GM06990 (cell line): Measurements from ENCODE around the gene IL10RB.

Experiments used
- DNase-seq: peaks from one replicate; pipeline ENCODE4 v3.0.0-alpha.2; 2011; ENCODE audit not compliant: insufficient read length; ENCODE audit errors: extremely low read depth
- H3K27me3 ChIP-seq: replicated peaks from 2 replicates; pipeline ENCODE4 v1.6.0; 2011; ENCODE audit warnings: low read length; ENCODE audit not compliant: control insufficient read depth, insufficient read depth
- H3K36me3 ChIP-seq: 2 replicates; pipeline ENCODE4 v1.5.1; 2011; ENCODE audit warnings: low read length; ENCODE audit not compliant: control insufficient read depth, insufficient read depth
- H3K4me3 ChIP-seq: replicated peaks from 2 replicates; pipeline ENCODE4 v1.5.1; 2011; ENCODE audit warnings: low read depth, mild to moderate bottlenecking, control low read depth, low read length
- CTCF ChIP-seq: IDR thresholded peaks from 2 replicates; pipeline ENCODE4 v1.5.1; 2011; ENCODE audit warnings: low read length, control low read depth, mild to moderate bottlenecking, inconsistent platforms; ENCODE audit not compliant: insufficient read depth, poor library complexity, severe bottlenecking

Gene IL10RB

GRCh38 chr21:33292724-33293123 is 26.6 kb downstream of the IL10RB start:
- no peak for DNase-seq
- no peak for TF ChIP-seq CTCF
- H3K36me3 ChIP-seq = peaks cover 28% of the 10 kb centered on the region
- H3K4me3 ChIP-seq = no peak overlapping the region
- H3K27me3 ChIP-seq = no peaks in the 10 kb centered on the region

- TF ChIP-seq CTCF = no peak
- H3K4me3 ChIP-seq = no peak overlapping the region
- H3K36me3 ChIP-seq = peaks cover 28% of the 10 kb centered on the region
- H3K27me3 ChIP-seq = no peaks in the 10 kb centered on the region
- no peak for DNase-seq
Observed at GRCh38 chr21:33293136-33293535, 27.0 kb downstream of the IL10RB start.

GRCh38 chr21:33293811-33294216 is 27.6 kb downstream of the IL10RB start:
- TF ChIP-seq CTCF = no peak
- no peak overlapping the region for H3K4me3 ChIP-seq
- no peaks in the 10 kb centered on the region for H3K27me3 ChIP-seq
- no peak for DNase-seq
- H3K36me3 ChIP-seq = peaks cover 28% of the 10 kb centered on the region

GRCh38 chr21:33296156-33296555 is 30.0 kb downstream of the IL10RB start:
- Histone ChIP-seq H3K4me3 (no peak overlapping the region), H3K27me3 (no peaks in the 10 kb centered on the region), H3K36me3 (peaks cover 18% of the 10 kb centered on the region)
- DNase-seq = peak; percentile 78
- no peak for TF ChIP-seq CTCF

GRCh38 chr21:33299181-33299752 is 33.1 kb downstream of the IL10RB start:
- peaks cover 6% of the 10 kb centered on the region for H3K36me3 ChIP-seq
- peak; percentile 49 for DNase-seq
- no peaks in the 10 kb centered on the region for H3K27me3 ChIP-seq
- TF ChIP-seq CTCF = peak; percentile 48
- no peak overlapping the region for H3K4me3 ChIP-seq
